SK-N-SH treated with all-trans-retinoic acid at 6 μM for 48 hours (cell line): ENCODE data around the gene EPB41L5.
A peak's percentile ranks its signal among the peaks of the same experiment; 100 is the strongest.

Experiments used
- ATAC-seq: fragments of 200-7000 bp; cut with Tn5 transposase; 3 replicates; pipeline ENCODE4 v1.9.1; 2020; ENCODE audit warnings: mild to moderate bottlenecking, moderate library complexity
- ARNTL ChIP-seq: fragments of 450-650 bp; formaldehyde crosslinking; IDR thresholded peaks from 2 replicates; pipeline ENCODE4 v1.5.0; 2020; ENCODE audit warnings: low read depth, mild to moderate bottlenecking, moderate library complexity, borderline replicate concordance
- BACH2 ChIP-seq: fragments of 250-450 bp; sonication (Bioruptor Pico); IDR thresholded peaks from 2 replicates; pipeline ENCODE4 v1.9.0; 2021; ENCODE audit warnings: mild to moderate bottlenecking, borderline replicate concordance
- CREB5 ChIP-seq: fragments of 250-450 bp; sonication (Bioruptor Pico); IDR thresholded peaks from 2 replicates; pipeline ENCODE4 v1.5.1; 2020; ENCODE audit warnings: low read depth, mild to moderate bottlenecking, moderate library complexity
- CSDC2 ChIP-seq: fragments of 250-450 bp; sonication (Bioruptor Pico); IDR thresholded peaks from 2 replicates; pipeline ENCODE4 v1.5.0; 2020; ENCODE audit warnings: mild to moderate bottlenecking, moderate library complexity
- CSRNP3 ChIP-seq: fragments of 250-450 bp; sonication (Bioruptor Pico); IDR thresholded peaks from 2 replicates; pipeline ENCODE4 v1.5.1; 2021; ENCODE audit warnings: mild to moderate bottlenecking, moderate library complexity
- ESRRG ChIP-seq: fragments of 250-450 bp; sonication (Bioruptor Pico); IDR thresholded peaks from 2 replicates; pipeline ENCODE4 v1.6.1; 2021; ENCODE audit warnings: mild to moderate bottlenecking
- GLIS3 ChIP-seq: fragments of 250-450 bp; sonication (Bioruptor Pico); IDR thresholded peaks from 2 replicates; pipeline ENCODE4 v1.5.0; 2020; ENCODE audit warnings: mild to moderate bottlenecking, moderate library complexity
- ISL1 ChIP-seq: fragments of 250-450 bp; sonication (Bioruptor Pico); IDR thresholded peaks from 2 replicates; pipeline ENCODE4 v2.1.2; 2022; ENCODE audit warnings: mild to moderate bottlenecking, moderate library complexity
- OSR1 ChIP-seq: fragments of 250-450 bp; sonication (Bioruptor Pico); IDR thresholded peaks from 2 replicates; pipeline ENCODE4 v1.8.0; 2022; ENCODE audit warnings: moderate library complexity, mild to moderate bottlenecking, inconsistent platforms
- PPARA ChIP-seq: fragments of 250-450 bp; sonication (Bioruptor Pico); IDR thresholded peaks from 2 replicates; pipeline ENCODE4 v1.5.0; 2020; ENCODE audit warnings: mild to moderate bottlenecking, borderline replicate concordance
- RARB ChIP-seq: fragments of 250-450 bp; sonication (Bioruptor Pico); IDR thresholded peaks from 2 replicates; pipeline ENCODE4 v1.8.0; 2021; ENCODE audit warnings: mild to moderate bottlenecking, moderate library complexity
- SNAI2 ChIP-seq: fragments of 250-450 bp; sonication (Bioruptor Pico); IDR thresholded peaks from 2 replicates; pipeline ENCODE4 v1.5.0; 2020; ENCODE audit warnings: mild to moderate bottlenecking, moderate library complexity
- TCF4 ChIP-seq: fragments of 250-450 bp; sonication (Bioruptor Pico); IDR thresholded peaks from 2 replicates; pipeline ENCODE4 v1.8.0; 2021; ENCODE audit warnings: mild to moderate bottlenecking, moderate library complexity, borderline replicate concordance
- TOX ChIP-seq: fragments of 250-450 bp; sonication (Bioruptor Pico); IDR thresholded peaks from 2 replicates; pipeline ENCODE4 v1.8.0; 2021; ENCODE audit warnings: mild to moderate bottlenecking, moderate library complexity, borderline replicate concordance
- TSHZ2 ChIP-seq: fragments of 250-450 bp; sonication (Bioruptor Pico); IDR thresholded peaks from 2 replicates; pipeline ENCODE4 v1.5.0; 2020; ENCODE audit warnings: mild to moderate bottlenecking, moderate library complexity
- ZC3H10 ChIP-seq: fragments of 250-450 bp; sonication (Bioruptor Pico); IDR thresholded peaks from 2 replicates; pipeline ENCODE4 v1.5.1; 2021; ENCODE audit warnings: mild to moderate bottlenecking, moderate library complexity
- ZFP3 ChIP-seq: fragments of 250-450 bp; sonication (Bioruptor Pico); IDR thresholded peaks from 2 replicates; pipeline ENCODE4 v1.5.0; 2020; ENCODE audit warnings: mild to moderate bottlenecking, moderate library complexity
- ZFP30 ChIP-seq: fragments of 450-650 bp; formaldehyde crosslinking; IDR thresholded peaks from 2 replicates; pipeline ENCODE4 v1.5.0; 2022; ENCODE audit warnings: mild to moderate bottlenecking, moderate library complexity
- ZNF565 ChIP-seq: fragments of 450-650 bp; formaldehyde crosslinking; conservative IDR thresholded peaks from 2 replicates; pipeline ENCODE4 v1.5.0; 2020; ENCODE audit warnings: low read depth, mild to moderate bottlenecking, moderate library complexity
- ZNF70 ChIP-seq: fragments of 450-650 bp; formaldehyde crosslinking; IDR thresholded peaks from 2 replicates; pipeline ENCODE4 v1.5.0; 2020; ENCODE audit warnings: mild to moderate bottlenecking, moderate library complexity
- ZNF8 ChIP-seq: fragments of 450-650 bp; formaldehyde crosslinking; IDR thresholded peaks from 2 replicates; pipeline ENCODE4 v1.5.0; 2020; ENCODE audit warnings: mild to moderate bottlenecking, moderate library complexity
- TF ChIP-seq, protein P1 (sequence below): fragments of 250-450 bp; sonication (Bioruptor Pico); IDR thresholded peaks from 2 replicates; pipeline ENCODE4 v1.8.0; 2021; ENCODE audit warnings: low read depth, mild to moderate bottlenecking, moderate library complexity, borderline replicate concordance
- TF ChIP-seq, protein P2 (sequence below): fragments of 250-450 bp; sonication (Bioruptor Pico); IDR thresholded peaks from 2 replicates; pipeline ENCODE4 v1.8.0; 2020; ENCODE audit warnings: mild to moderate bottlenecking, moderate library complexity, borderline replicate concordance

The EPB41L5 gene

DNA sequence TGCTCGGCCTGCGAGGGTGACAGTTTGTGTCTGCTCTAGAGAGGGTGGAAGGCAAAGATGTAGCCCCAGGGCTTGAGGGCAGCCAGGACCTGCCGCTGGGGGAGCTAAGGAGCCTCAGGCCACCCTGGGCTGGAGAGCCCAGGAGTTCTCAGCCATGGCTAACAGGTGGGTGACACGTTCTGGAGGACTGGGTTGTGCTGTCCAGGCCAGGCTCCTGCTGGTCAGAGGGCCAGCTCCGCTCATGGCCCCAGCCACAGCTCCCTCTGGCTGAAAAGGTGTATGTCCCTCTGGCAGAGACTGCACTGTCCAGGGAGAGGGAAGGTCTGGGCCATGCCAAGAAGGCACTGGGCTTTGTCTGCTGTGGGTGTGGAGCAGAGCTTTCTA is 191.1 kb downstream of the EPB41L5 start:
- peak; percentile 26; the same call in 2 of the 3 replicates for ATAC-seq
- TF ChIP-seq TOX (no peak), ZFP30 (CRISPR knock-in tag) (no peak), ARNTL (CRISPR knock-in tag) (no peak), BACH2 (no peak), CSRNP3 (CRISPR knock-in tag) (no peak), OSR1 (CRISPR knock-in tag) (no peak), CREB5 (CRISPR knock-in tag) (no peak), ZNF70 (CRISPR knock-in tag) (no peak), ISL1 (CRISPR knock-in tag) (no peak), ZFP3 (CRISPR knock-in tag) (no peak), SNAI2 (CRISPR knock-in tag) (no peak), ZNF8 (CRISPR knock-in tag) (no peak), CSDC2 (CRISPR knock-in tag) (no peak), PPARA (CRISPR knock-in tag) (no peak)
- TF ChIP-seq, protein P1, sequence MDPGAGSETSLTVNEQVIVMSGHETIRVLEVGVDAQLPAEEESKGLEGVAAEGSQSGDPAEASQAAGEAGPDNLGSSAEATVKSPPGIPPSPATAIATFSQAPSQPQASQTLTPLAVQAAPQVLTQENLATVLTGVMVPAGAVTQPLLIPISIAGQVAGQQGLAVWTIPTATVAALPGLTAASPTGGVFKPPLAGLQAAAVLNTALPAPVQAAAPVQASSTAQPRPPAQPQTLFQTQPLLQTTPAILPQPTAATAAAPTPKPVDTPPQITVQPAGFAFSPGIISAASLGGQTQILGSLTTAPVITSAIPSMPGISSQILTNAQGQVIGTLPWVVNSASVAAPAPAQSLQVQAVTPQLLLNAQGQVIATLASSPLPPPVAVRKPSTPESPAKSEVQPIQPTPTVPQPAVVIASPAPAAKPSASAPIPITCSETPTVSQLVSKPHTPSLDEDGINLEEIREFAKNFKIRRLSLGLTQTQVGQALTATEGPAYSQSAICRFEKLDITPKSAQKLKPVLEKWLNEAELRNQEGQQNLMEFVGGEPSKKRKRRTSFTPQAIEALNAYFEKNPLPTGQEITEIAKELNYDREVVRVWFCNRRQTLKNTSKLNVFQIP: no peak
- TF ChIP-seq, all 23 proteins: peak for 0

GRCh38 chr2:120204417-120204816 is 191.5 kb downstream of the EPB41L5 start:
- TF ChIP-seq ZFP30 (CRISPR knock-in tag) (no peak), CSDC2 (CRISPR knock-in tag) (no peak), TCF4 (CRISPR knock-in tag) (no peak), OSR1 (CRISPR knock-in tag) (no peak), CREB5 (CRISPR knock-in tag) (no peak)
- no peak for ATAC-seq

GRCh38 chr2:120204945-120205670 is 192.2 kb downstream of the EPB41L5 start:
- ATAC-seq: no peak
- TF ChIP-seq CSDC2 (CRISPR knock-in tag): no peak
- TF ChIP-seq RARB (CRISPR knock-in tag): no peak
- TF ChIP-seq, protein P1: no peak
- TF ChIP-seq ZC3H10: no peak
- TF ChIP-seq ZNF565: no peak
- no peak for TF ChIP-seq CREB5 (CRISPR knock-in tag)
- no peak for TF ChIP-seq SNAI2 (CRISPR knock-in tag)
- TF ChIP-seq ISL1 (CRISPR knock-in tag): no peak
- TF ChIP-seq ARNTL (CRISPR knock-in tag): no peak
- TF ChIP-seq TSHZ2: no peak
- TF ChIP-seq GLIS3: no peak
- TF ChIP-seq ZFP30 (CRISPR knock-in tag): no peak
- TF ChIP-seq ESRRG (CRISPR knock-in tag): no peak
- no peak for TF ChIP-seq PPARA (CRISPR knock-in tag)
- TF ChIP-seq, protein P2, sequence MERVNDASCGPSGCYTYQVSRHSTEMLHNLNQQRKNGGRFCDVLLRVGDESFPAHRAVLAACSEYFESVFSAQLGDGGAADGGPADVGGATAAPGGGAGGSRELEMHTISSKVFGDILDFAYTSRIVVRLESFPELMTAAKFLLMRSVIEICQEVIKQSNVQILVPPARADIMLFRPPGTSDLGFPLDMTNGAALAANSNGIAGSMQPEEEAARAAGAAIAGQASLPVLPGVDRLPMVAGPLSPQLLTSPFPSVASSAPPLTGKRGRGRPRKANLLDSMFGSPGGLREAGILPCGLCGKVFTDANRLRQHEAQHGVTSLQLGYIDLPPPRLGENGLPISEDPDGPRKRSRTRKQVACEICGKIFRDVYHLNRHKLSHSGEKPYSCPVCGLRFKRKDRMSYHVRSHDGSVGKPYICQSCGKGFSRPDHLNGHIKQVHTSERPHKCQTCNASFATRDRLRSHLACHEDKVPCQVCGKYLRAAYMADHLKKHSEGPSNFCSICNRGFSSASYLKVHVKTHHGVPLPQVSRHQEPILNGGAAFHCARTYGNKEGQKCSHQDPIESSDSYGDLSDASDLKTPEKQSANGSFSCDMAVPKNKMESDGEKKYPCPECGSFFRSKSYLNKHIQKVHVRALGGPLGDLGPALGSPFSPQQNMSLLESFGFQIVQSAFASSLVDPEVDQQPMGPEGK (CRISPR knock-in tag): no peak
- TF ChIP-seq OSR1 (CRISPR knock-in tag): no peak
